GM19351 (cell line): ENCODE data around the gene CACNA2D1.
"Not testable (repeated sequence)": the region's sequence is repeated elsewhere in the genome, so short reads cannot be mapped to it uniquely, and the experiment has no call there.

ENCODE experiments used
- ATAC-seq: cut with Tn5 transposase; IDR thresholded peaks from one replicate; pipeline ENCODE4 v1.9.1; 2021; ENCODE audit warnings: mild to moderate bottlenecking, moderate library complexity; ENCODE audit not compliant: unreplicated experiment

CACNA2D1 gene

DNA sequence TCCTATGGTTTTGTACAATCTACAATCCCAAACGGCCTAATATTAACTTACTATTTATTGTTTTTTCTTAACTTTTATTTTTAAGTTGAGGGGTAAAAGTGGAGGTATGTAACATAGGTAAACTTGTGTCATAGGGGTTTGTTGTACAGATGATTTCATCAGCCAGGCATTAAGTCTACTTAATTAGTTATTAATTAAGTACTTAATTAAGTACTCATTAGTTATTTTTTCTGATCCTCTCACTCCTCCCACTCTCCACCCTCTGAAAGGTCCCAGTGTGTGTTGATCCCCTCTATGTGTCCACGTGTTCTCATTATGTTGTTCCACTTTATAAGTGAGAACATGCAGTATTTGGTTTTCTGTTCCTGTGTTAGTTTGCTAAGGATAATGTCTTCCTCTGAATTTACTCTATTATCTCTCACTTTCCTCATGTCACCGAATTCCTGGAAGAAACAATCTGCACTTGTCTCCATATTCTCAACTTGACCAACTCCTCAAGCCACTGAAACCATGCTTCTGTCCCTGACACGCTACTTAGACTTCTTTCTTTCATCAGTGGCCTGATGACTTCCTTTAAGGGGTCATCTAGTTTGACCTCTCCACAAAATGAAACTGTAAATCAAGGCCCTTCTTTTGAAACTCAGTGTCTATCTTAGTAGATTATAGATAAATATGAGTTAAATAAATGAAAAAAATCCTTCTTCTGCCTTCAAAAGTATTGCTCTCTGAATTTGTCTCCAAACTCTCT is 9.1 kb downstream of the CACNA2D1 start:
- ATAC-seq, result no peak

- no peak for ATAC-seq
These were observed 10.1 kb downstream of the CACNA2D1 start for GRCh38 chr7:82433507-82433906.

- not testable (repeated sequence) for ATAC-seq
These were observed 10.8 kb downstream of the CACNA2D1 start for GRCh38 chr7:82432743-82433142.

DNA sequence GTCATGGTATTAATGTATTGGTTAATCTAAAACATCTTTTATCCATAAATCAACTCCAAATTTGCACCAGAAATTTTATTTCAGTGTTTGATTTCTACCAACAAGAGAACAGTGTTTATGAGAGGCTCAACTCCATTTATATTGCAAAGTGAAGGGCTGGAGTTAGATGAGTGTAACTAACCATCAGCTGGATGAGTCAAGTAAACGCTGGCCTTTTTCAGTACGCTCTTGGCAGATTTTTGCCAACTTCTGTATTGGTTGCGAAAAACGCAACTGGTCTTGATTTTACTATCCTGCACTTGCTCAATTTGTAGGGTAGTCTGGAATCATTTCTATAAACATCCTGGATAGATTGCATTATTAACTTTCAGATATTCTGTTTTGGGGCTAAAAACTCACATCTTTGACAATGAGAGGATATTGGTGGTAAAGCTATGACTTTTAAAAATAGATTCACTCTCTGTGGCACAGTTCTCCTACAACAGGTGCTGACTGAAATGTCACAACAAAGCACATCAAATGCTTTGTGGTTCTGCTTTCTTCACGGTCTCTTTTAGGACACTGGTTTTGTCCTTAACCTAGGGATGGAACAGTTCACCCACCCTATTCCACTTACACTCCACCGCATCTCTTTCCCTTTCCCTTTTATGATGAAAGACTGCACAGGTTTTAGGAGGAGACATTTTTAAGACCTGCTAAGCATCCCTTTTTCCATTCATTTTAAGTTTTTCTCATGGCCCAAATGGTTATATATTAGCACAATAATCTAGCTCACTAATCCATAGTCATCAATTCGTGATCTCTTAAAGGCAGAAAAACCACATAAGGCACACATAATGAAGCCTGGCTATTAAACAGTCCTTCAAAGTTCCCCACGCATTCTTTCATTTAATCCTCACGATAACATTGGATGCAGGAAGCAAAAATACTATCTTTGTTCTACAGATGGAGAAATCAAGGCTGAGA is 12.8 kb downstream of the CACNA2D1 start:
- ATAC-seq, result no peak

- no peak for ATAC-seq
These were observed 14.2 kb downstream of the CACNA2D1 start for GRCh38 chr7:82429408-82429807.

- no peak for ATAC-seq
These were observed 15.2 kb downstream of the CACNA2D1 start for GRCh38 chr7:82428186-82428961.

- no peak for ATAC-seq
These were observed 20.1 kb downstream of the CACNA2D1 start for GRCh38 chr7:82423446-82423845.

- no peak for ATAC-seq
These were observed 24.4 kb downstream of the CACNA2D1 start for GRCh38 chr7:82419200-82419599.

DNA sequence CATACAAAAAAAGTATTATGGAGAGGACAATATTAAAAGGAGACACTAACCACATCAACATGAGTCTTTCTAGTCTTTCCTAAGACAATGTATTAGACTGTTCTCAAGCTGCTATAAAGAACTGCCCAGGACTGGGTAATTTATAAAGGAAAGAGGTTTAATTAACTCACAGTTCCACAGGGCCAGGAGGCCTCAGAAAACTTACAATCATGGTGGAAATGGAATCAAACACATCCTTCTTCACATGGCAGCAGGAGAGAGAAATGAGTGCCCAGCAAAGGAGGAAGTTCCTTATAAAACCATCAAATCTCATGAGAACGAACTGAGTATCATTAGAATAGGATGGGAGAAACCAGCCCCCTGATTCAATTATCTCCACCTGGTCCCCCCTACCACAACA is 25.7 kb downstream of the CACNA2D1 start:
- no peak for ATAC-seq

GRCh38 chr7:82416402-82416801 is 27.2 kb downstream of the CACNA2D1 start:
- no peak for ATAC-seq

- ATAC-seq, result no peak
These were observed 29.2 kb downstream of the CACNA2D1 start for GRCh38 chr7:82414389-82414788.

DNA sequence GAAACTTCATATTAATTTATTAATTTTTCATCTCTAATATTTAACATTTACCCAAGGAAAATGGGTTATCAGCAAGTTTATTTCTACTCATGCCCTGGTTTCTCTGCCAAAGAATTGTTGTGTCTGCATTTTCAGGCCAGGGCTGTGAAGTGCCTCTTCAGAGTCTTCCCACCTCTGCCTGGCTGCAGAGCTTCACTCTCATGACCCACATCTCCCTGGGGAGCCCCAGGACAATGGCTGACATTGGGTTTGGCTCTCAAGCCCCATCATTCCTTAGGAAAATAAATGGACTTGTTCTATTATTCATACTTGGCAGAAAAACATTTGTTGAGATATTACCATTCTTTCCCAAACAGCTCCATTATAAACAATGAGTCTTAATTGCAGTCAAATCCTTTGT is 30.3 kb downstream of the CACNA2D1 start:
- no peak for ATAC-seq

GRCh38 chr7:82411732-82412131 is 31.8 kb downstream of the CACNA2D1 start:
- ATAC-seq, result no peak

GRCh38 chr7:82410461-82410860 is 33.1 kb downstream of the CACNA2D1 start:
- no peak for ATAC-seq

DNA sequence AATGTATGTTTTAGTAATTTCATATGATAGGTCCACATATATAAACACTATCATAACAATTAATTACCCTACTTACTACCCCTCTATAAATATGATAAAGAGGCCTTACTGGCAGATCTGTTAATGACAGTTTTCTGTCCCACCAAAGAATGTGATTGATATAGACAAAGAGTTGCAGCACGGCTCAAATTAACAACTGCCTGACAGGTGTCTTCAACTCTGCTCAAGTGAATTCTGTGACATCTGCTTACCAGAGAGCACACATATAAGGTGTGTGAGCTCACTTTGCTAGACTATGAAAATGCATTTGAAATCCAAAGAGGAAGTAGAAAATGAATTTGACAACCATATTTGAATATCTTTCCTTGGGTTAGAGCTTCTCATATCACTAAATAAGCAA is 36.6 kb downstream of the CACNA2D1 start:
- no peak for ATAC-seq

DNA sequence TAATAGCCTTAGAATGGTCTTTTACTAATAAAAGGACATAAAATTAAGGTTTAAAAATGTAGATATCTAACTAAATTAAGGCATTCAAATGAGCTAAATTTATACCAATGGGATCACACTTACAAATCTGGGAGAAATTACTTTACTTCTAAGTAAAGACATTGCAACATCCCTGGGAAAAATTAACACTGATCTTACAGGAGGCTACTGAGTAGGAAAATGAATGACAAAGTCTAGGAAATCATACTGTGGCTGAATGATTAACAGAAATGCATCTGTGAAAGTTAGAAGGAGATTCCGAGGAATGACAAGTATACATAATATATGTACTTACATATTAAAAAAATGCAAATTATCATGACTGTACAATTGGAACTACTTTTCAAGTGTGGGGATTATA is 38.3 kb downstream of the CACNA2D1 start:
- no peak for ATAC-seq

DNA sequence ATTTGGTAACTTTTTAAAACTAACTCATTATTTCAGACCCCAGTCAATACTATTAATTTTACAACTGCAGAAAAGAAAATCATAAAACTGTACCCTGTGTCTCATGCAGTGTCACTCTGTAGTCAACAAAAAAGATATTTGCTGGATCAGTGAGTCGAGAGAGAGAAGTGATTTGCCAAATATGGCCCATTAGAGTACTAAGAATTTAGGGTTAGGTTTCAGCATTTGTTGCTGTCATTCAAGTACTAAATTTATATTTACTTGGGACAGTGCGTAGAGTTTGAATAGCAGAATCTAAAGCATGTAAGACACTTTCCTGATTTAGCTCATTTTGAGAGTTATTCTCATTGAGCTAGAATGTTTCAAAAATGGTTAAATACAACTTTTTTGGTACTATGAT is 38.9 kb downstream of the CACNA2D1 start:
- no peak for ATAC-seq

- no peak for ATAC-seq
These were observed 39.5 kb downstream of the CACNA2D1 start for GRCh38 chr7:82404094-82404493.

DNA sequence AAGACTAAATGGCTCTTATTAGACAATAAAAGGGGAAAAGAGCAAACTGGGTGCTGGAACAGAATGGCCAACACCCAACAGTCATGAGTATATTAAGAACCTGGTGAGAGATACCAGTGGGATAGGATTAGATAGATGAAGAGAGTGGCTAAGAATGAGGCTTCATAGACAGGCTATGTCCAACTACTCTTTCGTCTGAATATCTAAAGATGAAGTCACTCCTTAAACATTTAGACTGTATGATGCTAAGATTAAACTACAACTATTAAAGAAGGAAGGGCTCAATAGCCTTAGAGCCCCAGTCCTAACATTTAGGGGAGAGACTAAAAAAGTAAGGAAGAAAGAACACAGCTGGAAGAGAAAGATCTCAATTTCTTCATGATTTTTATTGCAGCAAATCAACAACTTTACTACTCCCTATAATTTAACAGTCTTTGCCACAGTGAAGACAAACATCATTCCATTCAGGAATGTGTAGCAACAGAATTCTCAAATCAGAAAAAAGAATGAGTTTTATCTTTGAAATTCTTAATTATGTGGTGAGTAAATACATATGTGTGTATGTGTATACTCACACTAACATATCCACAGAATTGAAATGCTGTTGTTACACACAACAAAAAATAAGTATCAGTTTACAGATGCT is 45.6 kb downstream of the CACNA2D1 start:
- ATAC-seq, result no peak

GRCh38 chr7:82396343-82396742 is 47.2 kb downstream of the CACNA2D1 start:
- no peak for ATAC-seq

DNA sequence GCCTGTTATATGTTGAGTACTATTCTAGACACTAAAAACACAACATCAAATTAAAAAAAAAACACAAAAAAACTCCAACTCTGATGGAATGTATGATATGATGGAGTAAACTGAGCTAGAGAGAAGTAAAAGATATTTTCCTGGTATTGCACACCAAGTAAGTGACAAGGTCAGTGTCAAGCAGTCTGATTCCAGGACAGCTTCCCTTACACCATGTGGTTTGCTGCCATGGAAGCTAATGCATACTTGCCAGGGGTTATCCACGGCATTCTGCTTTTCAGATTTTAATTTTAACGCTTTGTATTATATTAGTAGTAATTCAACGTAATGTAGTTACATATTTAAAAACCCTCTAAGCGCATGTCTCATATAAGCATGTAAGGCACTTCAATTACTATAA is 48.4 kb downstream of the CACNA2D1 start:
- no peak for ATAC-seq
